Type B pancreatic cell (in vitro differentiated cells): ENCODE measurements around the gene CRHR1. TPM values are rescaled to one million over a fixed set of nuclear protein-coding genes. Genes with fewer than 3 reads are reported as not detected.

Source experiments
- DNase-seq: peaks from one replicate; pipeline ENCODE4 v3.0.0; 2021; ENCODE audit warnings: mixed read lengths; ENCODE audit not compliant: unreplicated experiment; ENCODE audit errors: extremely low spot score
- H3K27ac Mint-ChIP-seq: 2 replicates; pipeline ENCODE4 v1.8.0; 2021; ENCODE audit warnings: mild to moderate bottlenecking, mixed read lengths
- H3K27me3 Mint-ChIP-seq: 2 replicates; pipeline ENCODE4 v1.8.0; 2021; ENCODE audit warnings: mixed read lengths
- H3K36me3 Mint-ChIP-seq: 2 replicates; pipeline ENCODE4 v1.8.0; 2021; ENCODE audit warnings: mixed read lengths
- H3K4me1 Mint-ChIP-seq: one replicate; pipeline ENCODE4 v1.8.0; 2021; ENCODE audit warnings: mixed read lengths; ENCODE audit not compliant: unreplicated experiment
- H3K4me3 Mint-ChIP-seq: 2 replicates; pipeline ENCODE4 v1.8.0; 2021; ENCODE audit warnings: mild to moderate bottlenecking, mixed read lengths
- H3K9me3 Mint-ChIP-seq: 2 replicates; pipeline ENCODE4 v1.8.0; 2021; ENCODE audit warnings: mixed read lengths
- CTCF ChIP-seq: fragments of 200-600 bp; sonication (generic); conservative IDR thresholded peaks from 2 replicates; pipeline ENCODE4 v1.5.0; 2021; ENCODE audit warnings: antibody characterized with exemption, mild to moderate bottlenecking
- total RNA-seq: library from RNA; stranded (reverse); gene quantifications from 2 replicates; pipeline ENCODE4 v1.2.1, GENCODE V29; 2021; ENCODE audit warnings: low replicate concordance

The CRHR1 gene
- total RNA-seq, 1 donor from 2014 or later: 0.43 TPM

- Mint-ChIP-seq H3K27ac (no peak overlapping the region), H3K27me3 (peaks cover 25% of the 10 kb centered on the region)
- no peak for TF ChIP-seq CTCF
These were observed 63.0 kb downstream of the CRHR1 start for GRCh38 chr17:45847101-45847500.

GRCh38 chr17:45847747-45848146 is 63.6 kb downstream of the CRHR1 start:
- H3K36me3 Mint-ChIP-seq: no peaks in the 10 kb centered on the region
- H3K4me1 Mint-ChIP-seq: no peaks in the 10 kb centered on the region
- H3K9me3 Mint-ChIP-seq: no peaks in the 10 kb centered on the region
- TF ChIP-seq CTCF: no peak
- H3K27ac Mint-ChIP-seq: no peak overlapping the region
- no peak overlapping the region for H3K4me3 Mint-ChIP-seq
- peaks cover 32% of the 10 kb centered on the region for H3K27me3 Mint-ChIP-seq
- no peak for DNase-seq

More at GRCh38 chr17:45847101-45847500, 63.0 kb downstream of the CRHR1 start:
- Mint-ChIP-seq H3K4me1 (no peaks in the 10 kb centered on the region), H3K4me3 (no peak overlapping the region), H3K36me3 (no peaks in the 10 kb centered on the region), H3K9me3 (no peaks in the 10 kb centered on the region)
- DNase-seq: no peak

- no peak overlapping the region for H3K4me3 Mint-ChIP-seq
These were observed 64.3 kb downstream of the CRHR1 start for GRCh38 chr17:45848405-45848804.

GRCh38 chr17:45848868-45849535 is 64.9 kb downstream of the CRHR1 start:
- no peaks in the 10 kb centered on the region for H3K9me3 Mint-ChIP-seq
- H3K4me3 Mint-ChIP-seq: no peak overlapping the region
- H3K27ac Mint-ChIP-seq: no peak overlapping the region
- H3K27me3 Mint-ChIP-seq: peaks cover 33% of the 10 kb centered on the region
- no peak for TF ChIP-seq CTCF
- DNase-seq: no peak
- H3K36me3 Mint-ChIP-seq: no peaks in the 10 kb centered on the region
- no peaks in the 10 kb centered on the region for H3K4me1 Mint-ChIP-seq

More at GRCh38 chr17:45848405-45848804, 64.3 kb downstream of the CRHR1 start:
- peaks cover 33% of the 10 kb centered on the region for H3K27me3 Mint-ChIP-seq
- no peak overlapping the region for H3K27ac Mint-ChIP-seq
- no peaks in the 10 kb centered on the region for H3K4me1 Mint-ChIP-seq
- no peak for DNase-seq
- no peaks in the 10 kb centered on the region for H3K36me3 Mint-ChIP-seq
- no peak for TF ChIP-seq CTCF
- no peaks in the 10 kb centered on the region for H3K9me3 Mint-ChIP-seq

GRCh38 chr17:45849536-45849990 is 65.4 kb downstream of the CRHR1 start:
- H3K27ac Mint-ChIP-seq: no peak overlapping the region
- no peaks in the 10 kb centered on the region for H3K36me3 Mint-ChIP-seq
- H3K4me3 Mint-ChIP-seq: no peak overlapping the region
- no peaks in the 10 kb centered on the region for H3K9me3 Mint-ChIP-seq
- no peak for TF ChIP-seq CTCF
- H3K4me1 Mint-ChIP-seq: no peaks in the 10 kb centered on the region
- H3K27me3 Mint-ChIP-seq: peaks cover 38% of the 10 kb centered on the region
- no peak for DNase-seq
